Progenitor cell of endocrine pancreas (in vitro differentiated cells): ENCODE measurements around the gene CLSTN2. TPM values are rescaled to one million over a fixed set of nuclear protein-coding genes. Genes with fewer than 3 reads are reported as not detected.

Source experiments
- DNase-seq: peaks from one replicate; pipeline ENCODE4 v3.0.0; 2021; ENCODE audit warnings: low spot score; ENCODE audit not compliant: unreplicated experiment
- H3K27ac Mint-ChIP-seq: 2 replicates; pipeline ENCODE4 v1.8.0; 2021; ENCODE audit warnings: mild to moderate bottlenecking, moderate library complexity, mixed read lengths
- H3K27me3 Mint-ChIP-seq: 2 replicates; pipeline ENCODE4 v1.8.0; 2021; ENCODE audit warnings: mixed read lengths
- H3K36me3 Mint-ChIP-seq: 2 replicates; pipeline ENCODE4 v1.8.0; 2022; ENCODE audit warnings: mixed read lengths; ENCODE audit not compliant: insufficient read depth
- H3K4me1 Mint-ChIP-seq: 2 replicates; pipeline ENCODE4 v1.8.0; 2021; ENCODE audit warnings: low read depth, mixed read lengths
- H3K4me3 Mint-ChIP-seq: 2 replicates; pipeline ENCODE4 v1.8.0; 2021; ENCODE audit warnings: low read depth, mild to moderate bottlenecking, moderate library complexity, mixed read lengths
- H3K9me3 Mint-ChIP-seq: 2 replicates; pipeline ENCODE4 v1.8.0; 2021; ENCODE audit warnings: low read depth, mixed read lengths
- total RNA-seq: library from RNA; stranded (reverse); gene quantifications from 2 replicates; pipeline ENCODE4 v1.2.1, GENCODE V29; 2021
- TF ChIP-seq, protein P1 (sequence below): fragments of 200-600 bp; sonication (generic); IDR thresholded peaks from one replicate; pipeline ENCODE4 v1.5.0; 2021; ENCODE audit warnings: antibody characterized with exemption, mild to moderate bottlenecking; ENCODE audit not compliant: unreplicated experiment

Gene CLSTN2
- total RNA-seq, 1 donor from 2014 or later: 2.8 TPM

DNA sequence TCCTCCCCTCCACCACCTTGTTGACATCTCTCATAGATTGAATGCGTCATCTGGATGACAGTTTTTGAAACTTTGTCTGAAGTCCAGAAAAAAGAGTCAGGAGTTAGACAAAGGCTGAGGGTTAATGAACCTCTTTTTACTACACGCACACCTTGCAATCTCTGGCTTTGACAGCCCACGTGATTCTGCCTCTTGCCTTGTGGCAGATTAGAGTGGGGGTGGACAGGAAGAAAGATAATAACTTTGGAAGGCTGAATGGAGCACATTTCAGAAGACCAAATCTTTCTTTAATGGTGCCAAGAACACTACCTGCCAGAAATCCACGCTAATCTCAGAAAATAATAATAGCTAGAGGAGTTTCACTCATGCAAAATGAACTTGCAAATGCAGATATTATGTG, 415.0 kb downstream of the CLSTN2 start:
- H3K4me1 Mint-ChIP-seq: peaks cover 21% of the 10 kb centered on the region
- no peaks in the 10 kb centered on the region for H3K36me3 Mint-ChIP-seq
- no peaks in the 10 kb centered on the region for H3K9me3 Mint-ChIP-seq
- H3K27ac Mint-ChIP-seq: no peak overlapping the region
- DNase-seq: no peak
- H3K27me3 Mint-ChIP-seq: peaks cover 3% of the 10 kb centered on the region
- H3K4me3 Mint-ChIP-seq: no peak overlapping the region
- TF ChIP-seq, protein P1, sequence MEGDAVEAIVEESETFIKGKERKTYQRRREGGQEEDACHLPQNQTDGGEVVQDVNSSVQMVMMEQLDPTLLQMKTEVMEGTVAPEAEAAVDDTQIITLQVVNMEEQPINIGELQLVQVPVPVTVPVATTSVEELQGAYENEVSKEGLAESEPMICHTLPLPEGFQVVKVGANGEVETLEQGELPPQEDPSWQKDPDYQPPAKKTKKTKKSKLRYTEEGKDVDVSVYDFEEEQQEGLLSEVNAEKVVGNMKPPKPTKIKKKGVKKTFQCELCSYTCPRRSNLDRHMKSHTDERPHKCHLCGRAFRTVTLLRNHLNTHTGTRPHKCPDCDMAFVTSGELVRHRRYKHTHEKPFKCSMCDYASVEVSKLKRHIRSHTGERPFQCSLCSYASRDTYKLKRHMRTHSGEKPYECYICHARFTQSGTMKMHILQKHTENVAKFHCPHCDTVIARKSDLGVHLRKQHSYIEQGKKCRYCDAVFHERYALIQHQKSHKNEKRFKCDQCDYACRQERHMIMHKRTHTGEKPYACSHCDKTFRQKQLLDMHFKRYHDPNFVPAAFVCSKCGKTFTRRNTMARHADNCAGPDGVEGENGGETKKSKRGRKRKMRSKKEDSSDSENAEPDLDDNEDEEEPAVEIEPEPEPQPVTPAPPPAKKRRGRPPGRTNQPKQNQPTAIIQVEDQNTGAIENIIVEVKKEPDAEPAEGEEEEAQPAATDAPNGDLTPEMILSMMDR: no peak

DNA sequence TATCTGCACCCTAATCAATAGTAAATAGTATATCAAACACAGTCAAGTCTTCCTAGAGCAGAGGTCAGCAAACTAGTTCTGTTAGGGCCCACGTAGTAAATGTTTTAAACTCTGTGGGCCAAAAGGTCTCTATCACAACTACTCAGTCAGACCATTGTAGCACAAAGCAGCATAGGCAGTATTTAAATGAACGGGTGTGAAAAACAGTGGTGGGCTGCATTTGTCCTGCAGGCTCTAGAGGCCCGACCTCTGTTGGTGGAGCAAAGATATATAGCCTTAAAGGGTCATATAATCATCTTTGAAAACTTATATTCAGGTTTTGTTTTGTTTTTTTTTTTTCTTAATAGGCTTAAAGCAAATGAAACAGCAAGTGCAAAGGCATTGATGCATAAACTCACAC, 416.5 kb downstream of the CLSTN2 start:
- Mint-ChIP-seq H3K9me3 (no peaks in the 10 kb centered on the region), H3K36me3 (no peaks in the 10 kb centered on the region), H3K4me1 (peaks cover 21% of the 10 kb centered on the region), H3K27me3 (peaks cover 3% of the 10 kb centered on the region), H3K27ac (no peak overlapping the region), H3K4me3 (no peak overlapping the region)
- DNase-seq: no peak
- TF ChIP-seq, protein P1: no peak

DNA sequence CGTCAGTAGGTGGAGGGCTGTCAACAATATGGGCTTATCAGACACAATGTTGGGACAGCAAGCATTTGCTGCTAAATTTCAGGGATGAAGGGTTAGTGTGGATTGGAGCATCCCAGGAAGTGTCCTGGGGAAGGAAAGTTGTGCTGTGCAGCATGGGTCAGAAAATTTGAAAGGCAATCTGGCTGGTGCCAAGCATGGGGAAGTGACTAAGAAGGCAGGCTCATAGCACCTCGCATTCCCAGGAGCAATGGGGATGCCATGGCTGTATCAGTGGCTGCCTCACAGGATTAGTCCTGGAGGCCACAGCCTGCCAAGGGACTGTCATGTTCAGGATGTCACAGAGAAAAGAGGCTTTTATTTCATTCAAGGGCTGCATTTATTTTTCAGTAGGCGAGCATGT, 420.5 kb downstream of the CLSTN2 start:
- H3K27ac Mint-ChIP-seq: no peak overlapping the region
- H3K9me3 Mint-ChIP-seq: no peaks in the 10 kb centered on the region
- H3K4me3 Mint-ChIP-seq: no peak overlapping the region
- DNase-seq: no peak
- no peaks in the 10 kb centered on the region for H3K36me3 Mint-ChIP-seq
- H3K27me3 Mint-ChIP-seq: peaks cover 3% of the 10 kb centered on the region
- peaks cover 9% of the 10 kb centered on the region for H3K4me1 Mint-ChIP-seq
- TF ChIP-seq, protein P1: no peak

DNA sequence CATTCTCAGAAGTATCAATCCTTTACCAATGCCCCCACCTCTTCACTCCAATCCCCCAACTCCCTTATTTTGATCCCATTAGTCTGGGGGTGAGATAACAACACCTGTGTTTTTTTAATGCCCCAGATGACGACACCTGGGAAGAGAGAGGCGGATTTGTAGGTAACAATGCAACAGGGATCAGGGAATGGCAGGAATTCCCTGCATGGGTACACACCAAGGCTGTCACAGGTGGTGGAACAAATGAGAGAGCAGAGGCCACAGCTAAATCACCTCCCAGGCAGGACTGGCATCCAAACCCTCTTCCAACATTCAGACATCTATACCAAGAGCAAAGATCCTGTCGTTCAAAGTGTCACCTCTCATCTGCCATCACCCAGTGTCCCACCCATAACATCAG, 423.7 kb downstream of the CLSTN2 start:
- Mint-ChIP-seq H3K27ac (no peak overlapping the region), H3K4me1 (peaks cover 2% of the 10 kb centered on the region), H3K4me3 (no peak overlapping the region), H3K36me3 (no peaks in the 10 kb centered on the region), H3K27me3 (peaks cover 3% of the 10 kb centered on the region), H3K9me3 (no peaks in the 10 kb centered on the region)
- DNase-seq: no peak
- TF ChIP-seq, protein P1: no peak

DNA sequence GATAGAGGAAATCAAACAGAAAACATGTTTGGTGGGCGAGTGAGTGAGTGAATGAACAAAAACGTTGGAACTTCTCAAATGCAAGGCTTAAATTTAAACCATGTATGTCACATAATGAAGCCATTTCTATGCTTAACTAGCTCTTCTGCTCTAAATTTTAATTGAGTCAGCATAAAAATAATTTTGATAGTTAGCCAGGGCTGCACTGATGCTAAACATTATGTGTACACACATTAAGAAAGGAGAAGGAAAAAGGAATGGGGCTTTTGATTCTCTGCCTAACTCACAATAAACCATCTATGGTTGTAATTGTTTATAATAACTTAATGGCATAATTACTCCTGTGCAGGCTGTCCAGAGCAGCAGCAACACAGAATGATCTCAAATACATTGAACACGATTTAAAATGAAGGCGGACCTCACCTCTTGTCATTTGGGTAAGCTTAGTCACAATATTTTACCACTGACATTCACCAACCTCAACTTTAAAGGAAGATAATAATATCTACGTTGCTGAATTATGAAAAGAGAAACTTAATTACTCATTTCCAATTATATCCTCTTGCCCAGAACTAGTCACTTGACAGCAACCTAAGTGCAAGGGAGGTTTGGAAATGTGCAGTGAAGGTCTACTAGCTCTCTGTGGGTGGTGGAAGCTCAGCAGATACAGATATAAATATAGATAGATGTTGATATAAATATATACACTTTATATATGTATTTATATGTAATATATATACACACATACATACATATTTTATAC, 424.4 kb downstream of the CLSTN2 start:
- no peak overlapping the region for H3K4me3 Mint-ChIP-seq
- H3K4me1 Mint-ChIP-seq: peaks cover 2% of the 10 kb centered on the region
- H3K27me3 Mint-ChIP-seq: peaks cover 3% of the 10 kb centered on the region
- TF ChIP-seq, protein P1: no peak
- H3K9me3 Mint-ChIP-seq: no peaks in the 10 kb centered on the region
- H3K36me3 Mint-ChIP-seq: no peaks in the 10 kb centered on the region
- H3K27ac Mint-ChIP-seq: no peak overlapping the region
- no peak for DNase-seq
